GM12878 (cell line): ENCODE measurements around the gene TWIST1. TPM values are rescaled to one million over a fixed set of nuclear protein-coding genes. Genes with fewer than 3 reads are reported as not detected.

Experiments
- ATAC-seq: fragments of 200-7000 bp; cut with Tn5 transposase; 3 replicates; pipeline ENCODE4 v1.9.1; 2020; ENCODE audit warnings: mild to moderate bottlenecking, moderate library complexity
- BruUV-seq: library from RNA; stranded (reverse); fragments of 400-500 nt; replicated peaks from 2 replicates; lab custom pipeline; 2021; lab: Mats Ljungman, UMichigan
- CTCF ChIA-PET: fragments of 300-600 bp; sonication (Branson Sonifier 250); formaldehyde crosslinking; extraction: SDS; loops from one replicate; lab custom pipeline; 2021; ENCODE audit warnings: inconsistent platforms; lab: Yijun Ruan, JAX
- POLR2A ChIA-PET: fragments of 350-600 bp; formaldehyde crosslinking; extraction: SDS; loops from one replicate; lab custom pipeline; 2021; ENCODE audit warnings: inconsistent platforms; lab: Charles Lee
- RAD21 ChIA-PET: fragments of 300-600 bp; sonication (Branson Sonifier 250); formaldehyde crosslinking; loops from one replicate; lab custom pipeline; 2023; ENCODE audit warnings: antibody characterized with exemption; ENCODE audit not compliant: unreplicated experiment; lab: Charles Lee
- SMC1A ChIA-PET: fragments of 300-600 bp; sonication (Branson Sonifier 250); formaldehyde crosslinking; loops from one replicate; lab custom pipeline; 2023; ENCODE audit not compliant: unreplicated experiment, uncharacterized antibody; lab: Charles Lee
- DNase-seq: peaks from one replicate; pipeline ENCODE4 v3.0.0-alpha.2; 2011; ENCODE audit warnings: low read depth, low spot score
- FAIRE-seq: peaks from 3 replicates; lab custom pipeline; 2011; peaks lifted over from hg19 to GRCh38; lab: Jason Lieb, UNC
- H2AFZ ChIP-seq: 2 replicates; pipeline ENCODE4 v1.6.0; 2011; ENCODE audit warnings: low read depth, low read length, control low read depth; ENCODE audit not compliant: control insufficient read depth
- H3K27ac ChIP-seq: 2 replicates; pipeline ENCODE4 v1.5.1; 2011; ENCODE audit warnings: control low read depth; ENCODE audit not compliant: control insufficient read depth, insufficient read depth
- H3K27me3 ChIP-seq, 2 experiments: replicated peaks in 1 of 2; 2 replicates each; pipeline versions ENCODE4 v1.6.0 to v1.6.1; 2011; ENCODE audit warnings: low read length in 1 of 2; ENCODE audit not compliant: control insufficient read depth in 2 of 2, insufficient read depth in 2 of 2
- H3K36me3 ChIP-seq, 2 experiments: 2 replicates each; pipeline ENCODE4 v1.5.1; 2011; ENCODE audit warnings: low read length in 1 of 2; ENCODE audit not compliant: control insufficient read depth in 2 of 2, insufficient read depth in 2 of 2
- H3K4me1 ChIP-seq: 2 replicates; pipeline ENCODE4 v1.6.1; 2011; ENCODE audit warnings: mild to moderate bottlenecking, low read length, moderate library complexity, mixed read lengths; ENCODE audit not compliant: control insufficient read depth, insufficient read depth
- H3K4me2 ChIP-seq: 2 replicates; pipeline ENCODE4 v1.6.0; 2011; ENCODE audit warnings: control low read depth; ENCODE audit not compliant: control insufficient read depth, insufficient read depth
- H3K4me3 ChIP-seq: fragments of 200-600 bp; sonication (generic); 2 replicates; pipeline ENCODE4 v1.5.1; 2016
- H3K79me2 ChIP-seq: 2 replicates; pipeline ENCODE4 v1.6.0; 2011; ENCODE audit warnings: low read length; ENCODE audit not compliant: control insufficient read depth, insufficient read depth
- H3K9ac ChIP-seq: 2 replicates; pipeline ENCODE4 v1.8.0; 2011; ENCODE audit warnings: low read length, control low read depth, mixed read lengths; ENCODE audit not compliant: control insufficient read depth, insufficient read depth
- H3K9me3 ChIP-seq: replicated peaks from 3 replicates; pipeline ENCODE4 v1.5.1; 2011; ENCODE audit warnings: mild to moderate bottlenecking, low read length; ENCODE audit not compliant: control insufficient read depth, insufficient read depth
- H4K20me1 ChIP-seq: 2 replicates; pipeline ENCODE4 v1.6.0; 2011; ENCODE audit not compliant: control insufficient read depth, insufficient read depth
- EED ChIP-seq: sonication (generic); IDR thresholded peaks from 2 replicates; pipeline ENCODE4 v1.6.1; 2016; ENCODE audit warnings: antibody characterized with exemption, low read depth
- FOXM1 ChIP-seq: IDR thresholded peaks from 2 replicates; pipeline ENCODE4 v1.6.1; 2012; ENCODE audit warnings: low read depth, mild to moderate bottlenecking, inconsistent platforms, low read length, moderate library complexity
- NFXL1 ChIP-seq: fragments of 450-650 bp; IDR thresholded peaks from 2 replicates; pipeline ENCODE4 v1.6.1; 2017; ENCODE audit warnings: antibody characterized with exemption, mild to moderate bottlenecking, borderline replicate concordance
- NR2C1 ChIP-seq: fragments of 450-650 bp; IDR thresholded peaks from 2 replicates; pipeline ENCODE4 v1.6.1; 2017; ENCODE audit warnings: antibody characterized with exemption, mild to moderate bottlenecking, moderate library complexity
- WRNIP1 ChIP-seq: IDR thresholded peaks from 2 replicates; pipeline ENCODE4 v1.6.1; 2011; ENCODE audit warnings: low read depth, low read length, improper control_type of control experiment, borderline replicate concordance
- ZNF207 ChIP-seq: fragments of 450-650 bp; IDR thresholded peaks from 2 replicates; pipeline ENCODE4 v1.6.1; 2014; ENCODE audit warnings: antibody characterized with exemption, mild to moderate bottlenecking, borderline replicate concordance
- ZZZ3 ChIP-seq: IDR thresholded peaks from 2 replicates; pipeline ENCODE4 v1.6.1; 2011; ENCODE audit warnings: low read depth; ENCODE audit not compliant: control insufficient read depth, insufficient read length
- WGBS: methylation state at CpG from one replicate; pipeline ENCODE4 v1.1.6; 2016; ENCODE audit warnings: low lambda C conversion rate; ENCODE audit not compliant: insufficient replicate concordance, insufficient coverage; ENCODE audit errors: missing lambda C conversion rate; 5-methylcytosine and 5-hydroxymethylcytosine counted together
- in situ Hi-C: fragments of 300-500 bp; cut with MboI; formaldehyde crosslinking; loops from 9 replicates; pipeline ENCODE4 v1.14.3; 2018; ENCODE audit warnings: mixed read lengths
- intact Hi-C: fragments of 100-400 bp; cut with micrococcal nuclease; formaldehyde crosslinking; loops from one replicate; pipeline ENCODE4 v1.14.2; 2022; ENCODE audit not compliant: unreplicated experiment
- polyA plus RNA-seq, 11 experiments: library from polyadenylated mRNA; depleted of rRNA in 4 of 11; unstranded in 6 of 11; stranded (reverse) in 5 of 11; fragments of >200 nt; fragmentation: Nextera tagmentation in 4 of 11; fragmentation: Illumina TruSeq in 1 of 11; extraction: Ambion mirVana in 4 of 11; extraction: Trizol in 1 of 11; gene quantifications; 1 replicate in 1 of 11; 2 replicates in 10 of 11; pipeline versions ENCODE4 v1.2.1 to v1.2.3, GENCODE V29; 2011 to 2016; ENCODE audit warnings: inconsistent platforms in 2 of 11, missing spikeins in 2 of 11, low read depth in 1 of 11
- total RNA-seq, 4 experiments: library from RNA; depleted of rRNA in 3 of 4; stranded (reverse); fragments of >200 nt in 3 of 4; fragmentation: Illumina TruSeq in 1 of 4; extraction: Trizol in 1 of 4; gene quantifications; 2 replicates each; pipeline versions ENCODE4 v1.2.1 to v1.2.3, GENCODE V29; 2013 to 2021
- TF ChIP-seq, protein P1 (sequence below): fragments of 450-650 bp; IDR thresholded peaks from 2 replicates; pipeline ENCODE4 v1.6.1; 2018; ENCODE audit warnings: mild to moderate bottlenecking, low read depth, moderate library complexity; ENCODE audit not compliant: partially characterized antibody
- TF ChIP-seq, protein P2 (sequence below): IDR thresholded peaks from 2 replicates; pipeline ENCODE4 v1.6.1; 2012; ENCODE audit warnings: low read length, inconsistent platforms

The TWIST1 gene
- total and polyA plus RNA-seq, 10 of the 15 experiments (the other 5 are each of a cell fraction or from before 2014, with no cell fraction given): not detected

DNA sequence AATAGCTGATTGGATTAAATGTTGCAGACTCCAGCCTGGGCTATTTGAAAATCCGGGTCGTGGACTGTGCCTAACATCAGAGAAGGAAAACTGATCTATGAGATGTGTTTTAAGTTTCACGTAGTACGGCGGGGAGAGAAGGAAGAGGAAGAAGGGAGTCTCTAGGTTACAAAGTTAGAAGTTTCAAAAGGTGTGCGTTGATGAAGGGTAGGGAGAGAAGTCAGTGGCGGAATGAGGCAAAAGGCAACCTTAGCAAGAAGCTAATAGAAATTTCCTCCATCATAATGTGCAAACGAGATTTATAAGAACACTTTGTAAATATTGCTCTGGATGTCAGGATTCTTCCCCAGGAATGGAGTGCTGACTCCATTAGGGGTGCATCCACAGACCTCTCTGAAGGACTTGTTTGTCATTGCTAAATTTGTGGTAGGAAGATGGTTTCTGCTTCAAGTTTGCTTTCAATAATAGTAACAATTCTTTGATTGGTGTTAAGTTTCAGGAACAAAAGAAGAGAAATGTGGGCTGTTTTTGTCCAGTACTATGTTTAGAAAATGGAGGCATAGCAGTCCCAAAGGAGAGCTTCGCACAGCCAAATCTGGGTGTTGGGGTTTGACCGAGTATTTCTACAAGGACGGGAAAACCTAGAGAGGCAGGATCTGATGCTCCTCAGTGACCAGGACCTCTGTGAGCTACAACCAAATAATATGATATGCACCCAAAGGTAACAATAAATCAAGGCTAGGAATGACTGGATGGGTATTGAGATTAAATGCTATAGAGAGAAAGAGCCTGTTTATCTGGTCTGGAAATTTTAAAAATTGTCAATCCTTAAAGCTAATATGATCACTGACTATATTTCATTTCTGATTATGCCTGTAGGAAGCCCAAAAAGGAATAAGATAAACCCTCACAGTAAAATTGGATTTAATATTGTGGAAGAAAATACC, 8.2 kb downstream of the TWIST1 start:
- POLR2A ChIA-PET: no interaction called here
- Histone ChIP-seq H3K4me1 (no peaks in the 10 kb centered on the region; the same call in 1 of the 2 replicates), H3K27me3 (peaks cover 8 to 23% of the 10 kb centered on the region in 2 experiments), H4K20me1 (no peaks in the 10 kb centered on the region), H3K4me2 (no peak overlapping the region), H2AFZ (no peak overlapping the region), H3K9ac (no peak overlapping the region), H3K27ac (no peak overlapping the region), H3K79me2 (no peaks in the 10 kb centered on the region), H3K4me3 (no peak overlapping the region), H3K36me3 (no peaks in the 10 kb centered on the region), H3K9me3 (no peaks in the 10 kb centered on the region; the same call in 1 of the 3 replicates)
- intact Hi-C loops (no loop called here), in situ Hi-C loops (loop anchor here (25.0 kb wide), 1 partner anchor 553 kb away; no protein-coding TSS in a partner anchor)
- WGBS: 22% methylated on average over 11 of the region's 11 CpGs
- ATAC-seq: no peak
- FAIRE-seq: no peak
- CTCF ChIA-PET: no interaction called here
- no peak for DNase-seq
- BruUV-seq: no TSS peak
- SMC1A ChIA-PET: no interaction called here
- RAD21 ChIA-PET: no interaction called here
- TF ChIP-seq NR2C1 (no peak), NFXL1 (no peak), ZZZ3 (no peak), FOXM1 (no peak), EED (no peak), ZNF207 (no peak), WRNIP1 (no peak)
- TF ChIP-seq, protein P1, sequence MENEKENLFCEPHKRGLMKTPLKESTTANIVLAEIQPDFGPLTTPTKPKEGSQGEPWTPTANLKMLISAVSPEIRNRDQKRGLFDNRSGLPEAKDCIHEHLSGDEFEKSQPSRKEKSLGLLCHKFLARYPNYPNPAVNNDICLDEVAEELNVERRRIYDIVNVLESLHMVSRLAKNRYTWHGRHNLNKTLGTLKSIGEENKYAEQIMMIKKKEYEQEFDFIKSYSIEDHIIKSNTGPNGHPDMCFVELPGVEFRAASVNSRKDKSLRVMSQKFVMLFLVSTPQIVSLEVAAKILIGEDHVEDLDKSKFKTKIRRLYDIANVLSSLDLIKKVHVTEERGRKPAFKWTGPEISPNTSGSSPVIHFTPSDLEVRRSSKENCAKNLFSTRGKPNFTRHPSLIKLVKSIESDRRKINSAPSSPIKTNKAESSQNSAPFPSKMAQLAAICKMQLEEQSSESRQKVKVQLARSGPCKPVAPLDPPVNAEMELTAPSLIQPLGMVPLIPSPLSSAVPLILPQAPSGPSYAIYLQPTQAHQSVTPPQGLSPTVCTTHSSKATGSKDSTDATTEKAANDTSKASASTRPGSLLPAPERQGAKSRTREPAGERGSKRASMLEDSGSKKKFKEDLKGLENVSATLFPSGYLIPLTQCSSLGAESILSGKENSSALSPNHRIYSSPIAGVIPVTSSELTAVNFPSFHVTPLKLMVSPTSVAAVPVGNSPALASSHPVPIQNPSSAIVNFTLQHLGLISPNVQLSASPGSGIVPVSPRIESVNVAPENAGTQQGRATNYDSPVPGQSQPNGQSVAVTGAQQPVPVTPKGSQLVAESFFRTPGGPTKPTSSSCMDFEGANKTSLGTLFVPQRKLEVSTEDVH: no peak
- TF ChIP-seq, protein P2, sequence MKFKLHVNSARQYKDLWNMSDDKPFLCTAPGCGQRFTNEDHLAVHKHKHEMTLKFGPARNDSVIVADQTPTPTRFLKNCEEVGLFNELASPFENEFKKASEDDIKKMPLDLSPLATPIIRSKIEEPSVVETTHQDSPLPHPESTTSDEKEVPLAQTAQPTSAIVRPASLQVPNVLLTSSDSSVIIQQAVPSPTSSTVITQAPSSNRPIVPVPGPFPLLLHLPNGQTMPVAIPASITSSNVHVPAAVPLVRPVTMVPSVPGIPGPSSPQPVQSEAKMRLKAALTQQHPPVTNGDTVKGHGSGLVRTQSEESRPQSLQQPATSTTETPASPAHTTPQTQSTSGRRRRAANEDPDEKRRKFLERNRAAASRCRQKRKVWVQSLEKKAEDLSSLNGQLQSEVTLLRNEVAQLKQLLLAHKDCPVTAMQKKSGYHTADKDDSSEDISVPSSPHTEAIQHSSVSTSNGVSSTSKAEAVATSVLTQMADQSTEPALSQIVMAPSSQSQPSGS: no peak
